SW 1271 (cell line): ENCODE results near the gene RAI14.

Source experiments
- DNase-seq, 2 experiments: peaks; one replicate each; lab custom pipeline; 2025; lab: John Stamatoyannopoulos, UW

RAI14 gene

DNA sequence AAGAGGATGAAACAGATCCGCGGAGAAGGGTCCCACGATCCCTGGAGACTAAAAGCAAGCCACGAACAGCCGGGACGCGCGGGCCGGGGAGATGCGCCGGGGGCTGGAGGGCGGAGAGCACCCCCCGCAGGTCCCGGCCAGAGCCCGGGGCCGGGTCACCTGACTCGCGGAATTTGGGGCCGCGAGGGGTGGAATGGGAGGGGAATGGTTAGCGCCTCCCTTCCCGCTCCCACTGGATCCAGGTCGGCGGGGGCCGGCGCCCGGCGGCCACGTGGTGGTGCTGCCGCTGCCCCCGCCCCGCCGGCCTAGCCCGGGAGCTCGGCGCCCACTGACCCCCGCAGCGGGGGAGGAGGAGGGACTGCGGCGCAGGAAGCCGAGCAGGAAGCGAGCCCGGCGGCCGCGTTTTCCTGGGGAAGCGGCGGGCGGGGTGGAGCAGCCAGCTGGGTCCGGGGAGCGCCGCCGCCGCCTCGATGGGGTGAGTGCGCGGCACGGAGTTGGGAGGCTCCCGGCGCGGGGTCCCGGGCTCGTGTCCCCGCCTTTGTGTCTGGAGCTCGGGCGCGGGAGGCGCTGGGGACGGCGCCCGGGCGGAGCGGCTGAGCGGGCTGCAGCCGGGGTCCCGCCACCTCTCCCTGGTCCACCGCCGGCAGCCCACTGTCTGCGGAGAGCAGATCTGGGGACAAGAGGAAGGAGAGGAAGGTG, at the start of gene RAI14:
Gene RAI14 (plus strand): TSS at position 328 of the 699 bp plus-strand sequence. CDS start 30,592 bp downstream, outside the sequence.
- peak; percentile 72 to 80 for DNase-seq

DNA sequence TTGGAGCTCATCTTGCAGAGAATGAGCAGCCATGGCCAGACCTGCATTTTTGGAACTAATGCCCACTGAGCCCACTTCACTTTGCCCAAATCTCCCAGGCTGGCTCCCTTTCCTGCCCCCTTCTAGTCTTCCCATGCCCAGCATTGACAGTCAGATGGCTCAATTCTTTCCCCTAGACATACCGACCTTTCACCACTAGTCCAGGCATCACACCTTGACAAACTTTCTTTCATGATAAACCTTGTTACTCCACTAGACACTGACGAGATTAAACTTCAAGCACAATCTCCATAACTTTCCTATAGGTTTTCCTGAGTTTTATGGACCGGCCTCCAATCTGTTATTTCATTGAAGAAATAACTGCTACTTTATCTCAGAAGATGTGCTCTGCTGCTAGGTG, 47.8 kb upstream of the RAI14 start:
- no peak for DNase-seq

DNA sequence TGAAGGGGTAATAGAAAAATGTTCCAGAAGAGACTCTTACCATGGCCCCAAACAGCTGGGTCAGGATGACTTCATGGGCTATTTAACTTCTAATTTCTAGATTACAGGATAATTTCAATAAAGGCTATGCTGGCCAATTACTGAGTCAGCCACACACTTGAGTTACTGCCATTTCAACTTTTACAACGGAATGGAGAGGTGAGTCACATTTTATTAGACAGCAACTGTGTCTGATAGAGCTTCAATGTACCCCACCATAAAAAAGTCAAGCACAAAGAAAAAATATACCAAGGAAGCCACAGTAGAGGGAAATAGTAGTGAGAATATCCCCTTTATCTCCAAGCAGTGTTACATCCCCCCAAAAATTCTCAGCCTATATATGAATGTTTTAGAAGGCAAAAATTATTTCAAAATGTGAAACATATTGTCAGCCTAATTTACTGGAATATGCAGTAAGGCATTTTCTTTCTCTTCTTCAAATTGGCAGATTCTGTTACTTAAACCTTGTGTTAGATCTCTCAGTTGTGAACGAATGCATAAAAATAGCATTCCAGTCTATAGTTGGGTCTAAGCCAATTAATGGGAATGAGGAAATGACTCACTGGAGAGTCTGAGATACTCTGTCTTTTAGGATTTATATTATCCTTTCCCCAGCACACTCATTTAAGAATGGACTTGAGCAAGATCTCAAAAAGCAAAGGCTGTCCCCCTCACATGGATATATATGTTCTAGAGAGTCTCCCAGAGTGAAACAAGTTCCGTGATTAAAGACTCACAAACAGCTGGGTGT, 47.1 kb upstream of the RAI14 start:
- peak; percentile 44 to 83 for DNase-seq

DNA sequence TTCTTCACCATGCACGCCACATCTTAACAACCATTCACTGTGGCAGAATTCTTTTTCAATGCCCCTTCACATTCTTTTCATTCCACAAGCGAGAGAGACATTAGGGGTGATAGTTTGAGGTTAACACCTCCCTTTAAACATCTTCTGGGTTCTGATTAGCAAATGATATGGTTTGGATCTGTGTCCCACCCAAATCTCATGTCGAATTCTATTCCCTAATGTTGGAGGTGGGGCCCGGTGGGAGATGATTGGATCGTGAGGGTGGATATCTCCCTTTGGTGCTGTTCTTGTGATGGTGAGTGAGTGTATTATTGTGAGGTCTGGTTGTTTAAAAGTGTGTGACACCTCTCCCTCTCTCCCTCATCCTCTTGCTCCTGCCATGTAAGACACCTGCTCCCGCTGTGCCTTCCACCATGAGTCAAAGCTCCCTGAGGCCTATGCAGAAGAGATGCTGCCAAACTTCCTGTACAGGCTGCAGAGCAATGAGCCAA, 46.1 kb upstream of the RAI14 start:
- peak in 1 of 2 experiments; percentile 20 for DNase-seq

DNA sequence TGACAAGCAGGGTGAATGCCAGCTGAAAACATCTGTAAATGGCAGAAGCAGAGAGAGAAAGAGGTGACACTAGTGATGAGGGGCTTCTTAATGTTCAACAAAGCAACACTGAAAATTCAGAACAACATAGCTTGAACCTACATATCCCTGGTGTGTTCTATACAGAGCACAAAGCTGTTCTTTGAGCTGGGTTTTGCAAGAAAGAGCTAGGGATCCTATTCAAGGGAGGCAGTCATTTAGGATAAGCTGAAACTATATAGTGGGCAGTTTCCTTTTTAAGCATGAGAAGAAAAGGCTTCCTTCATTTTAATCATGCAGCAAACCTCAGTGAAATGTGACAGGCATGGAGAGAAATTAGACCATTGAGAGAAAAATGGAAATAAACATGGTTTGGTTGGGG, 45.6 kb upstream of the RAI14 start:
- no peak for DNase-seq

DNA sequence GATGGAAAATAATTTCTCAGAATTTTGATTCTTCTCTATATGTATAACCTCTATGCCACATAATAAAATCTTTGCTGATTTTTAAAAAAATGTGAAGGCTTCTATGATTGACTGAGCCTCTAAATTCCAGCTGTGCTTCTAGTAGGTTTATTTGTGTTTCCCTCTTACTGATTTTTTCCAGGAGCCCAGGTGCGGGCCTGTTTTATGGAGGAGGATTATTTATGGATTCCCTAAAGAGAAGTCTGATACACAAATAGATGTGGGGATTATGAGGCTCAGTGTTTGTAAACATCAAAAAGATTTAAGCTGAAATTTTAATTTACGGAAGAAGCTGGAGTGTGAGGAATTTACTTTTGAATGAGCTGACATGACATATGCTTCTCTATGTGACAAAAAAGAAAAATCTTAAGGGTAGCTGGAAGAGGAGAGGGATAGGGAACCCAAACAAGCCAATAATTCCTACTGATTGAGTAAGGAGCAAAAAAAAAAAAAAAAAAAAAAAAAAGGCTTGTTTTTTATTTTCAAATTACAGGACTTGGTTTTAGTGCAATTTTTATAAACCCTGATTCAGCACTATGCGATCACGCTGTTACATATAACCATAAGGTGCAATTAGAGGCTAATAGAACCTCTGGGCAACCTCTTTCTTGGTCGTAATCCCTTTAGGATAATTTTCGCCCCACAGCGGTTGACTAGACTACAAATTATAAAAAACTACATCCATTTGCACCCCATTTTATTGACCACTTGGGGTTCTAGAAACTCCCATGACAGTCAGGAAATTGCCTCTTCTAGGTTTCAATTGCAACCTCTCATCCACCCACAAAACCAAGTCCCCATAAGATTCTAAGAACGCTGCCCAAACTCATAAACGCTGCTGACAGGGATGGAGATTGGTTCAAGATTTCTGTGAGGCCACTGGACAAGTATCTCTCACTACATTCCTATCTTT, 44.4 kb upstream of the RAI14 start:
- no peak for DNase-seq

DNA sequence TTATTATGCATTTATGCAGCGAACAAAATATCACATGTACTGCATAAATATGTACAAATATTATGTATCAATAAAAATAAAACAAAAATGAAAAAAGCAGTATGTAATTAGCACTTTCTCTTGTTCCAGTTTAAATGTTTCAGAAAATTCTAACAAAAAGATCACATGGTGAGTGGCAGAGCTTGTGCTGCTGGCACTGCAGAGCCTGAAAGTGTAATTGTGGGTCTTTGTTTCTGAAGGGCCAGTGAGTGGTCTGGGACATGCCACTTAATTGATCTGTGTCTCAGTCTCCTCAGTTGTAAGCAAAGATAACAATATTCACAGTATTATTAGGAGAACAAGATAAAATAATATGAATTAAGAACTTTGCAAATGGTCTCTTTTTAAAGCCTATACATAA, 39.5 kb upstream of the RAI14 start:
- no peak for DNase-seq

DNA sequence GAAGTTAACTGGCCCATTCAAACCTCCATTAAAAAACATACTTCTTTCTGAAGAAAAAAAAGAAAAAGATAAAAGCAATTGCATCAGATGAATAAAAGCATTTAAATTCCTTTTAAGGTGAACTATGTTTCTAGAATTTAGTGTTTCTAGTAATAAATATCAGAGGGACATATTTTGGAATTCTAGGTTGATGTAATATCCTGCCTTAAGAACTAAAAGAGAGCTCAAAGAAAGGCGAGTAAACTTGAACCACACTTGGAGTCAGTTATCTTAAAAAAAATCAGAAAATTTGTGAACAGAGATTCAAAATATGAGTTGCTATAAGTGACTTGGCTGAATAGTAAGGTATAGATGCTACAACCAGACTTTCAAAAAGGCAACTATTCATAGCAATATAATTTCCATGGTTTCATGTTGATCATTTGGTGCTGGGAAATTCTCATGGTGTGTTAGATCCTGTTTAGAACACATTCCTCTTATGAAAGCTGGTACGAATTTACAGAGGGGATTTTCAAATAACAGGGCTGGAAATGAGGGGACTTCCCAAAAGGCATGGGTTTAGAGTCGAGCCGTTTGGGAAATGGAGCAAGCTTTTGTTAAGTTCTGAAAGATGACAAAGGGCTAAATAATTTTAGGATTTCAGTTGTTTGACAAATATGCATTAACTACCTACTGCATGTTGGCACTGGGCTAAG, 37.6 kb upstream of the RAI14 start:
- no peak for DNase-seq

DNA sequence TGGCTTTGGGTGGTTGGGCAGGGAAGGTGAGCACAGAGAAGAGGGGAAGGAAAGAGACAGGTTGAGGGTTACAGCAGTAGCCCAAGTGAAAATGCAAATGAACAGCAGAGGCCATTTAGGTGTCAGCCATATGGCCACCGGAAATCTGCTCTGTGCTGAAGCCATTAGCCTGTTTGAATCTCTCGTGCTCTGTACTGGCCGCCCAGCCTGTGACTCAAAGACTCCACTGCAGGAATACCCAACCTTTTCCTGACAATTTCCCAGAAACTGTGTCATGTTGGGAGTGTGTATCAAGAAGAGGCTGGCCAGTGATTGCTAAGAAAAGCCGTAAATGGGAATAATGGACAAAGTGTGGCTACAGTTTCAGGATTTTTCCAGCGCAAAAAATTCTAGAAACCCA, 35.9 kb upstream of the RAI14 start:
- DNase-seq, result no peak

DNA sequence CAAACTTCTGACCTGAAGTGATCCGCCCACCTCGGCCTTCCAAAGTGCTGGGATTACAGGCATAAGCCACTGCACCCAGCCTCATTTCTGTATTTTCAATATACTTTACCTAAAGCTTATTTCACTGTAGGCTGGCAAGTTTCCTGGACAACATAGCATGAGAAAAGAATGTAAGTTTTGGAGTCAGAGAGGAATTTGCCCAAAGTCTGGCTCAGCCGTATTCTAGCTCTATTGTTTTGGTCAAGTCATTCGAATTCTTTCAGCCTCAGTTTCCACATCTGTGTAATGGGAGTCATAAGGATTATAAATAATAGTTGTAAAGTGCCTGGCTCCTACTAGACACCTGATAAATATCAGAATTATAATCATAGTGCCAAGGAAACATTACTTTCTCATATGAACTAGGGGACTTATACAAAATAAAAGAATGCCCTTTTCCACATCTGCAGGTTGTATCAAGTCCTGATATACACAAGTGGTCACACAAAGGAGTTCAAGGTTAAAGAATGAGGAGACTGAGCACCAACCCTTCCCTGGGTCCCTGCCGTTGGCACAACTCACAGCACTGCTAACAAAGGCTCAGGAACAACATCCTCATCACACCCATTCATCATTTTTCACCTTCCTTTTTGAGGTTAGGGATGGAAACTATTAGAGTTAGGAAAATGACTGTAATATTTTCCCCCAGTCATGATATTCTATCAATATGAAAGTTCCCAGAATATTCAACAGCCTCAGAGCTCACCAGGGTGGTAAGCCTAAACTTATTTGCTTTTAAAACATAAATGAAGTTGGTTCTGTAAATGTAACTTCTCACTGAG, 34.6 kb upstream of the RAI14 start:
- DNase-seq, result no peak

DNA sequence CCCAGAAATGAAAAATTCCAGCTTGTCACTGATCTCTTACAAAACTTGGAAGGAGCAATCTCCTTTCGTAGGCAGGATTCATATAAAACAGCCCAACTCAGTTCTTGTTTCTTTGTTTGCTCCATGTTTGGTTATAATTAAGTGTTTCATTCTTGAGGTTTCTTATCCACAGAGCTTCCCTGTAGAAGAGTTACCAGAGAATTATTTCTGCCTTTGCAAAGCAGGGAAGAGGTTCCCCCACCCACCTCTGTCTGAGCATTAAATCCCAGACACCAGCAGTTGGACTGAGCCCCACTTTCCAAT, 34.1 kb upstream of the RAI14 start:
- no peak for DNase-seq

DNA sequence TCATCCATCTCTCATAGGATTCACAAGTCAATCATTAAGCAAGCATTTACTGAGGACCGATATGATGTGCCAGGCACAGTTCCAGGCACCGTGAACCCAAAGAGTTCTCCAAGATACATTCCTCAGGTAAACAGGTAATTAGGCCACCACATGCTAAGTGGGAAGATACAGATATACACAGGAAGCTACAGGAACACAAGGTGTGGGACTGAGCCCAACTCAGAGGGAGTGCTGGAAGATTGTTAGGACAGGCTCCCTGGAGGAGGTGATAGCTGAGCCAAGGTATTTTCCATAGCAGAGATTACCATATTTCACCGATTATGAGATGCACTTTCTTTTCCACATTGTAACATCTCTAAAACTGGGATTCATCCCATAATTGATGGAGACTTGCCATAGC, 31.4 kb upstream of the RAI14 start:
- no peak for DNase-seq

DNA sequence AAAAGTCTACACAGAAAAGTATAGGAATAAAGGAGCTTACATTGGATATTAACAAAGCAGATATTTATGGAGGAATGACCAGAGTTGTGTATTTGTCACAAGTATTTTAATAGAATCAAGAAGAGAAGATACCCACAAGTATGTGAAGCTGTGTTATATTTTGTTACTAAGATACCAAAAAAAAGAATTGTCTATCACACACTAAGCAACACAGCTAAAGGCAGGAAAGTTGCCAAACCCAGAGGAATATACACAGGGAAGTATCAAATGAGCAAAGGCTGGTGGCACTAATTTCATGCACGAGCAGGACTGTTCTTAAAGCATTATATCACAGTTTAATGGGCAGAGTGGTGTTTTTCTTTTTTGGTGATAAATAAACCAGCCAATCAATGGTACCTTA, 30.9 kb upstream of the RAI14 start:
- no peak for DNase-seq

DNA sequence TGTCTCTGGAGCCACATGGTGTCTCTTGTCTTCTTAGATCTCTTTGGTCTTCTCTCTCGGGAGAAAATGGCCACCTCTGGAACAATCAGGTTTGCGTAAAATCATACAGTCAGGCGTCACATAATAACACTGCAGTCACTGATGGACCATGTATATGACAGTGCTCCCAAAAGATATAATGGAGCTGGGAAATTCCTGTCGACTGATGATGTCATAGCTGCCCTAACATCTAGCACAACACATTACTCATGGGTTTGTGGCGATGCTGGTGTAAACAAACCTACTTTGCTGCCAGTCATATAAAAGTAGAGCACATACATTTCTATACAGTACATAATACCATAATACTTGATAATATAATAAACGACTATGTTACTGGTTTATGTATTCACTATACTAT, 30.1 kb upstream of the RAI14 start:
- DNase-seq, result no peak

DNA sequence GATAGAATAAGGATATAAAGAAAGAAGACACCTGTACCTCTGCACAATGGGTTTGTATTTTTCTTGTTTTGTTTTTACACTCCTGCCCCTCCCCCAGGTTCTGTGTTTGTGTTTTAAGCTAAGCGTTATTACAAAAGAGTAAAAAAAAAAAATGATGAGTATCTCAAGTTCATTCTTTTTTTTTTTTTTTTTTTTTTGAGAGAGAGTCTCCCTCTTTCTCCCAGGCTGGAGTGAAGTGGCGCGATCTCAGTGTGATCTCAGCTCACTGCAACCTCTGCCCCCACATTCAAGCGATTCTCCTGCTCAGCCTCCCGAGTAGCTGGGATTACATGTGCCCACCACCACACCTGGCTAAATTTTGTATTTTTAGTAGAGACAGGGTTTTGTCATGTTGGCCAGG, 29.4 kb upstream of the RAI14 start:
- DNase-seq, result no peak

DNA sequence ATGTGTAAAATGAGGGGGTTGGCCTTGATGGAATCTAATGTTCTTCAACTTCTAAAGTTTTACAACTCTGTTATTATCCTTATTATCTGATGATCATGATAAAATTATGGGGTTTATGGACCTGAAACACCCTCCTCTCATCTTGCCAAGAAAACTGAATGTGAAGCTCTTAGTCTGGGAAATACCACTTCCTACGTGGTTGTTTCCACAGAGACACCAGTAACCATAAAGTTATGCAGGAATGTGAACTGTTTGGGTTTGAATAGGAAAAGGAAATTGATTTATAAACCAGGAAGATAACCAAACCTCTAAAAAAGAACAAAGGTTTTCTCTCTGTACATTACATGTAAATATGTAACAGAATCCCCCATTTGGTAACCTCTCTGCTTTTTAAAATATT, 28.3 kb upstream of the RAI14 start:
- peak in 1 of 2 experiments; percentile 18 for DNase-seq

DNA sequence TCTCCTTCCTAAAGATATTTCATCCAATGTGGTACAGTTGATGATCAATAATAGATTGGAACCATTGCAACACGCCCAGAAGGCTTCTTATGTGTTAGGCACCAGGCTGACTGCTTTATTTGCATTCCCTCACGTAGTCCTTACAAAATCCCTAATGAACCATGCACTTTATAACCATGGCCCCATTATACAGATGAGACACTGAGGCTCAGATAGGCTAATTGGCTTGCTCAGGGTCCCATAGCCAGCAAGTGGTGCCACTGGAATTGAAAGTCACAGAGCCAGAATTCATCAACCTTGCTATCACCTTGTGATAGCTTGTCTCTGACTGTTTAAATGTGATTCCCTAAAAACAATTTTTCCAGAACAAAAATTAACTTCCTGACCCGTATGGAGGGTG, 27.8 kb upstream of the RAI14 start:
- no peak for DNase-seq

DNA sequence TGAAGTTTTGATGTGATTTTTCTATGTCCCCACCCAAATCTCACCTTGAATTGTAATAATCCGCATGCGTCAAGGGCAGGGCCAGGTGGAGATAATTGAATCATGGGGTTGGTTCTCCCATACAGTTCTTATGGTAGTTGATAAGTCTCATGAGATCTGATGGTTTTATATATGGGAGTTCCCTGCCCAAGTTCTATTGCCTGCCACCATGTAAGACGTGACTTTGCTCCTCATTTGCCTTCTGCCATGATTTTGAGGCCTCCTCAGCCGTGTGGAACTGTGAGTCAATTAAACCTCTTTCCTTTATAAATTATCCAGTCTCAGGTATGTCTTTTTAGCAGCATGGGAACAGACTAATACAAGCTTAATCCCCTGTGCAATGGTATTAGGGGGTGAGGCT, 25.5 kb upstream of the RAI14 start:
- no peak for DNase-seq

DNA sequence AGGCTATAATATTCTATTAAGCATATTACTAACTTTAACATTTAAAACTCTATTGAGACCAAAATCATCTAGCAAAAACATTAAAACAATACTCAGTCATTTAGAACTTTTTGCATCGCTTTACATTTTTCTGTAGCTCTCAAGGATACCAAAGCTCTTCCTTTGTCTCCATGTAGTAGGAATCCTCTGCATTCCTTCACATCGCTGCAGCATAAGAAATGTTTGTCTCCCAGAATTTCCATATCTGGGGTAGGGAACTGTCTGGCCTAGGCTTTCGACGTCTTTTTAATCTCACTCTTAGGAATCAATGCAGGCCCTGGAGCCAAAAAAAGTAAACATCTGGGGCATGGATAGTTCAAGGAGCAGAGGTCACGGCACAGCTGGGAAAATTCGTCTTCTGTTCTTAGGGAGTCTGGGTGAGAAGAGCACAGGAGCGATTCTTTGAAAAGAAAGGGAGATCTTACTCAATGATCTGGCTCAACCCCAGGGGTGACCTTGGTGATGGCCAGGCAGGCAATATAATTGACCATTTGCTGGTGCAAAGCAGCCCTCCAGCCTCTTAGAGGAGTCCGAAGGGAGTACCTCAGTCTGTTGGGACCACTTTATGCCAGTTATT, 23.2 kb upstream of the RAI14 start:
- no peak for DNase-seq

DNA sequence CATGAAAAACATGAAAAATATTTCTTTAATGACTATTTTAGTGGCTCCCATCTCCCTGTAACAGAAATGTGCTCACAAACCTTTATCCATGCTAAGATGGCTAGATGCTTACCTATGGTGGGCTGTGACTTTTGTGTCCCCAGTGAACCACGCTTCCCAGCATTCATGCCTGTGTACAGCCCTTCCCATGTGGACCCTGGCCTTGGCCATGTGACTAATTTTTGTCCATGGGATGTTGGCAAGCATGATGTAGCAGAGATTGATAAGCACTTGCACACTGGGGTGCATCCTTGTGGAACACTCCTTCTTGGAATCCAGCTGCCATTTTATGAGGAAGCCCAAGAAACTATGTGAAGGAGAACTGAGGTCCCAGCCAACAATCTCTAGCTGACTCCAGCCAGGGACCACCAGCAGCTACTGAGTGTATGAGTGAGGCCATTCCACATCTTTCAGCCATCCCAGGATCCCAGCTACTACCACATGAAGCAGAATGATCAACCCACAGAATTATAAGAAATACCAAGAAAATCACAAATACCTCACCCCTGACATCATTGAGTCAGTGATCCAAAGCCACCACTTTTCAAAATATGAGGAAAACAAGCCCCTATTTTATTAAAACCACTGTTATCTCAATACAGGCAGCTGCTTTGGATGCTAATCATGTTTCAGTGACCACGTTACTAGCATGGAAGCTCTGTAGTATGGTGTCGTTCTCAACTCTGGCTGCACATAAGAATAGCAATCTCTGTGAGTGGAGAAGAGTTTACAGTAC, 16.1 kb upstream of the RAI14 start:
- DNase-seq, result no peak
